Stimulated activated CD8-positive, alpha-beta memory T cell treated with anti-CD3 and anti-CD28 coated beads, Interleukin-7, amount 100 ng/mL, for 48 hours (primary cell): ENCODE data around the gene SDCBP2.
A peak's percentile ranks its signal among the peaks of the same experiment; 100 is the strongest.

ENCODE experiments used
- DNase-seq, 2 donors: peaks; one replicate each; pipeline ENCODE4 v3.0.0-alpha.2; 2020; ENCODE audit warnings: low read depth in 1 of 2; ENCODE audit errors: extremely low read depth in 1 of 2

Gene SDCBP2

DNA sequence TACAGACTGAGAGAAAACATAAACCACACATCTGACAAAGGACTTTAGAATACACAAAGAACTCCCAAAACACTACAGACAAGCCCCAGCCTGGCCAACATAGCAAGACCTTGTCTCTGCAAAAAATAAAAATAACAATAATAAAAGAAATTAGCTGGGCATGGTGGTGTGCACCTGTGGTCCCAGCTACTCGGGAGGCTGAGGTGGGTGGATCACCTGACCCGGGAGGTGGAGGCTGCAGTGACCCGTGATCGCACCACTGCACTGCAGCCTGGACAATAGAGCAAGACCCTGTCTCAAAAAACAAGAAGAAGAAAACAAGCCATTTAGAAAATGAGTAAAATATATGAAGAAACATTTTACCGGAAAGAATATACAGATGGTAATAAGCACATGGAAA is 13.1 kb downstream of the SDCBP2 start:
- no peak for DNase-seq

DNA sequence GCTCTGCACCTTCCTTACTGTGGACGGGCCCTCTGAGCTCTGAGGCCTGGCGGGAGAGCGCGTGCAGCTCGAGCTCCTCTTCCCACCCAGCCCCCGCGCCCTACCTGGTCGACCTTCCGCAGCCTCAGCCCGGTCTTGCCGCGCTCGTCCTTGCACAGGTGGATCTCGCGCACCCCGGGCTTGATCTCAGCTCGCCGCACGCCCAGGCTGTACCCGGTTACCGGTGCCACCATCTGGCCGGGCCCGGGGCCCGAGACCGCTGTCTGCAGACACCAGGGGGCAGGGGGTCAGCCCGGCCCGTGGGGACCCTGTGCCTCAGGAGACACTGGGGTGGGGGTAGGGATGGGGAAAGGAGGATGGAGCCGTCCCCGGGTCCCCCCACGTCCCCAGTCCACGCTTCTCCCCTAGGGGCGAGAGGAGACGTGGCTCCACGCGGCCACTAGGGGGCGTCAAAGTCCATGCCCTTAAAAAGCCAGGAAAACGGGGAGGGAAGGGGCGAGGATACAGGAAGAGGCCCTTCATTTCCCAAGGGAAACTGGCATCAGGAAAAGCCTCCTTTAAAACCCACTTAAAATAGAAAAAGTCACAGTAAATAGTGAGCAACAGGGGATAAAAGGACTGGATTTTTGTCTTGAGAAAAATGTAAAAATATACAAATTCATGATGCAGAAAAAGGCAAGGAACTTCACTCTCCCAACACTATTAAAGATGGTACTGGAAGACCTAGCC is 15.5 kb downstream of the SDCBP2 start:
- DNase-seq: no peak

DNA sequence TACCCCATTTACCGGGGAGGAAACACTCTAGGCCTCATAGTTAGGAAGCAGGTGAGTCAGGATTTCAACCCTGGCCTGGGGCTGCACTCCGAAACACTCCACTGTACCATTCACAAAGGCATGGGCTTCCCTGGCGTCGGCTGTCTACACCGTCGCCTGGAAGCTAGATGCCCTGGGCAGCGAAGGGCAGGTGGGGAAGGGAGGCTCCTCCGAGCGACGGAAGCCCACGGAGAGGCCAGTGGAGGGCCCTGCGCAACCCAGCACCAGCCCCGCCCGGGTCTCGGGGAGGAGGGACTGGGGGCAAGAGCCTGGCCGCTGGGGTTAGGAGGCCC is 16.1 kb downstream of the SDCBP2 start:
- no peak for DNase-seq

DNA sequence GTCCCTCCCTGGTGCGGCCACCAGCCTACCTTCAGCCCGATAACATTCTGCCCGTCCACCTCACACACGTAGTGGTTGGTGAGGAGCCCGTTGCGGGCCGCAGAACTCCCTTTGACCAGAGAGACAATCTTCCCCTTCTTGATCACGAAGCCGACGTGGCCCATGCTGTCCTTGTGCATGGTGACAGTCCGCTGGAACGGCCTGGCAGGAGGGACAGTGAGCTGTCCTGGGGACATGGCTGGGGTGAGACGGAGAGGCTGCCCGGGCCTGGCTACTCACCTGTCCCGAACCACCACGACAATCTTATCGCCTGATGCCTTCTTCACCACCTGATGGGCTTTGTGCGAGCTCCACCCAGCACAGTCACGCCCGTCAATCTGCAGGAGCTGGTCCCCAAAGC is 16.6 kb downstream of the SDCBP2 start:
- DNase-seq: no peak

DNA sequence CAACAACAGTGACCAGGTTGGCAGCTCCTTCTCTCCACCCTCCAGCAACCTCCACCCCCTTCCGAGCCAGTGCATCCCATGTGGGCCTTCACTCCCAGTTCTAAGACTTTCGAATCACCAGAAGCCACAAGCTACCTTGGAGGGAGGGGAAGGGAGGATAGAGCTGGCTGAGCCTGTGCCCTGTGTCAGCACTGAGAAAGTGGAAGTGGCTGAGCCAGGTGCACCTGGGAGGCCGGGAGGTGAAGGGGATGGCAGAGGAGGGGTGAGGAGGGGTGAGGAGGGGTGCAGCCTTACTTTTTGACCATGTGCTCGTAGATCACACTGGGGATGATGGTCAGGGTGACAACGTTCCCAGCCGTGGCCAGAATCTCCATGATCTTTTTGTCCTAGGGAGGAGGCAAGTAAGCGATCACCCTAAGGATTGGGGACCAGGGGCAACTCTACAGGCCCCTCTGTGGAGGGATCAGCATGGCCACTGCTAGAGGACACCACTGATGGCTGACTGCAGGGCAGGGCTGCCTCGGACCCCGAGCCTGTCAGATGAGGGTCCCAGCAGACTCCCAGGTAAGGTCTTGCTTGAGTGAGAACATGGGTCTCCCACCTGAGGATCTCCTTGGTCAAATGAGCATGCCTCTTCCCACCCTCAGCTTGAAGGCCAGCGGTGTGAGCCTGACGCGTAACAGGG is 18.3 kb downstream of the SDCBP2 start:
- DNase-seq: no peak

DNA sequence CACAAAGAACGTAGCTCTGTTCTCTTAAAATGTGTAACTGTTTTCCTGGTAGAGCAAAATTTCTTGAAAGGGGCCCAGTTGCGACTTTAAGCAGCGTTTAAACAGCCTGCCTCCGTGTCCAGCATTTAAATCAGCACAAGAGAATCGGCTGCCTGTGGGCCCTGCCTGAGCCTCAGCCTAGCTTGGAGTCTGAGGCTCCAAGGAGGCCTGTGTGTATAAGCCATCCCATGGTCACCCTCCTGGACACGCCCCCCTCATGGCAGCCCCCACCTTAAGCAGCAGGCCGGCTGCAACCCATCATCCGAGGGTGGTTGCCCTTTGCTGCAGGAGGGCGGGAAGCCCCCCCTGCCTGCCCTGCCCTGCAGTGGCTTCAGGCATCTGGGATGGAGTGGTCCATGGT is 18.9 kb downstream of the SDCBP2 start:
- DNase-seq: no peak

DNA sequence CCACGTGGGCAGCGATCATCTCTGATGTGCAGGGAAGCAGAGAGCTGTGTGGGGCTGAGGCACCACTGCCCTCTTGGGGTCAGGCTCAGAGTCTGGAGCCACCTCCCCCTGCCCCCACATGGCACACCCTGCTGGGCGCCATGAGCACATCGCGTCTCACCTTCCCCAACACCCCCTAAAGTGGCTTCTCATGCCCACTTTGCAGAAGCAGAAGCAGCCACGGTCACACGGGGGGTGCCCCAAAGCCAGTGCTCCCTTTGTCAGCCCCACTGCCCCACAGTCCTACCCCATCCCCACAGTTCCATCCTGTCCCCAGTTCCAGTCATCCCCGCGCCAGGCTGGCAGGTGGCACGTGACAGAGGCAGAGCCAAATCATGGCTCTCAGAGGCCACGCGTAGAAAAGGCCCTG is 19.5 kb downstream of the SDCBP2 start:
- no peak for DNase-seq

DNA sequence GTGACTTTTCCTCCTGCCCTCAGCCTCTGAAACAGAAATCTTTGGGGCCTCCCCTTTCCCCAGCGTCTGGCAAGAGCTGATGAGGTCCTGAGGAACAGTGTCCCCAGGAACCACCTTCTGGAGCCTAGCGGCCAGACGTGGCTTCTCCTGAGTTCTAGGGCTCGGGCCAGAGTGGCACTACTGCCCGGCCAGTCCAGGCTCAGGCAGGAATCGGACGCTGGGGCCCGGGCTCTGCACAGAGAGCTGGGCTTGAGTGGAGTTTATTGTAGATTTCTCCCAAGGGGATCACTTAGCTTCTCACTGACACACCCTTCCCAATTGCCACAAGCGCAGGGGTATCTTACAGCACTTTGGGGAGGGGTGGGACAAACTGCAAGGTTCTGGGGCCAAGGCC is 20.2 kb downstream of the SDCBP2 start:
- no peak for DNase-seq

DNA sequence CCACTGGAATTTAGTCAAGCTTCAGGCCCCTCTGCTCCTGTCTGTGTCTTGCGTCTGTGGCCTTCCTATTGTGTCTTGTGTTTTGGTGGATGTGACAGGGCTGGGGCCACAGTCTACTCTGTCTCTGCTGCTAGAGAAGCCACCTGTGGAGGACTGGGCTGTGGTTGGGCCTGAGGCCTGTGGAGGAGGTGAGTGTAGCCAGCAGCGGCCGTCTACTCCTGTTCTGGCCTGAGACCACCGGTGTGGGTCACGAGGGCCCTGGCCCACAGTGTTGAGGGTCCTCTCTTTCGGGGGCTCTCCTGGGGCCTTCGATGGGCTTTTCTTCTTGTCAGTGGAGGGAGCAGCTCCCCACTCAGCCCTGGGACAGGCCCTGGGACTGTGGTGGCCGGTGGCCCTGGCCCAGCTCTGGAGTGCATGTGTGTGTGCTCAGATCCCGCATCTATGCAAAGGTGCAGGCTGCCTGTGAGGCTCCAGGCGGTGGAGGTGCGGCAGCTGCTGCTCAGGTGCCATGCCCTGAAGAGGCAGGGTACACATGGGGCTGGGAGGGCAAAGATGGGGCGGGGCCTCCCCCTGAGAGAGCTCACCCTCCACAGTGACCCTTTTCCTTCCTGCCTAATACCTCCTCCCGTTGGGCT is 20.8 kb downstream of the SDCBP2 start:
- no peak for DNase-seq

DNA sequence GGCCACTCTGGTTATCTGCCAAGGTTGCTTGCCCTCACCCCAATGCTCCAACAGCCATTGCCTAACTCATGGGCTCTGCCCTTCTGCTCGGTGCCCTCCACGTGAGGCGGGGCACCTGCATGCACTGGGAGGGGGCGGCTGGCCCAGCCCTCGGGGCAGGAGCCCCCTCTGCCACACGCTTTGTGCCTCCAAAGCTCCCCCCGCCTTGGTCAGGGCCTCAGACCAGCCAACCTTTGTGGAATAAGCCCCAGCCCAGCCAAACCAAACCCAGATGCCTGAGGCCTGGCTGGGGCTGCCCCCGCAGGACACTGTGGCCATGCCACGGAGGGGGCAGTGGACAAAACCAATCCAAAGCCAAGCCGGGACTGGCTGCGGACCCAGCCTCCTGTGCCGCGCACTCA is 21.4 kb downstream of the SDCBP2 start:
- DNase-seq: no peak

DNA sequence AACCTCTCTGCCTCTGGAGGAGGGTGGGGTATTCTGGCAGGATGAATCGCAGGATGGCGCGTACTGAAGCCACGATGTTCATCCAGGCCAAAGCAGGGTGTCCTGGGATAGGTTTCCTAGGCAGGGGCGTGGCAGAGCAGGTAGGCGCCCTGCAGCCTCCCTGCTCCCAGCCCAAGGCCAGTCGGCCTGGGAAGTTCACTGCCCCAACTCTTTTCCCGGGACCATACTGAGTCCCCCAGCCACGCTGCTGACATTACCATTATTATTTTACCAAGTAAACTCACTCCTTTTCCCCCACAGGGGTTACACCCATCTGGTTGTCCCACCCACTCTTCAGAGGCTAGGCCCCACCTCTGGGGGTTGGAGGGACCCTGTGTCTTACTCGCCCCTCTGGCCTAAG is 21.8 kb downstream of the SDCBP2 start:
- no peak for DNase-seq

DNA sequence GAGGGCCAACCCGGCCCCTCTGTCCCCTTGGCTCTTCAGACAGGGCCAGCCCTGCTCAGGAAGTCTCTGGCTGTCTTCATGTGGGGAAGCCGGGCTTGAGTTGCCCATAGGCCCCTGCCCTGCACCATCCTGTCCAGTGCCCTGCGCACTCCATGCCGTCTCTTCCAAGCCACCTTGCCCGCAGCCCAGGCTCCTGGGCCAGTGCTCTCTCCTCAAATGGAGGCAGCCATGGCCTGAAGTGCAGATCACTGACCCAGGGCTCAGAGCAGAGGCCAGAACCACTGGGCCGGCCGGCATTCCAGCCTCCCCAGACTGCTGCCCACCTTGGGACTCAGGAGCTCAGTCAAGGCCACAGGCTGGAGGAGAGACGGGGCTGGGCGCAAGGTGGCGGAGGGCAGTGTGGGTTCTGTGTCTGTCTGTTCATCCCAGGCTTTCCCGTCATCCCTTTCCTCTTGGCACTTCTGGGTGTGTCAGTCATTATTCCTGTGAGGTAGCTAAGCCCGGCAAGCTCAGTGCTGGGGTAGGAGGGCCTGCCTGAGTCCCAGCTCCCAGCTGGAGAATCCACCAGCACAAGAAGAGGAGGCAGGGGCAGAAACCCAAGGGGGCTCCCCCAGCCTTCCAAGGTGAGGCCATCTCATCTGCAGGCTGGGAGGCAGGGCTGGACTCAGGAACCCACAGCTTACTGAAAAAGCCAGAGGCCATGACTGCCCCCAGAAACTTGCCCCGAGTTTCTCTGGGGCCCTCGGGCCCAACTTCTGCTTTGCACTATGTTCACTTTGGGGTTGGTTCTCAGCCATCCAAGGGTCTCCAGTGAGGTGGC is 22.4 kb downstream of the SDCBP2 start:
- no peak for DNase-seq

DNA sequence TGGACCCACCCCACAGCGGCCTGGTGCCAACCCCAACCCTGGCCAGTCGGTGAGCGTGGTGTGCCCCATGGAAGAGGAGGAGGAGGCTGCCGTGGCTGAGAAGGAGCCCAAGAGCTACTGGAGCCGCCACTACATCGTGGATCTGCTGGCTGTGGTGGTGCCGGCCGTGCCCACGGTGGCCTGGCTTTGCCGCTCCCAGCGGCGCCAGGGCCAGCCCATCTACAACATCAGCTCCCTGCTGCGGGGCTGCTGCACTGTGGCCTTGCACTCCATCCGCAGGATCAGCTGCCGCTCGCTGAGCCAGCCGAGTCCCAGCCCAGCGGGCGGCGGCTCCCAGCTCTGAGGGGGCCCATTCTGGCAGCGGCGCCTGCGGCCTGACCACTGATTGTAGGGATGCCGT is 23.2 kb downstream of the SDCBP2 start:
- no peak for DNase-seq

DNA sequence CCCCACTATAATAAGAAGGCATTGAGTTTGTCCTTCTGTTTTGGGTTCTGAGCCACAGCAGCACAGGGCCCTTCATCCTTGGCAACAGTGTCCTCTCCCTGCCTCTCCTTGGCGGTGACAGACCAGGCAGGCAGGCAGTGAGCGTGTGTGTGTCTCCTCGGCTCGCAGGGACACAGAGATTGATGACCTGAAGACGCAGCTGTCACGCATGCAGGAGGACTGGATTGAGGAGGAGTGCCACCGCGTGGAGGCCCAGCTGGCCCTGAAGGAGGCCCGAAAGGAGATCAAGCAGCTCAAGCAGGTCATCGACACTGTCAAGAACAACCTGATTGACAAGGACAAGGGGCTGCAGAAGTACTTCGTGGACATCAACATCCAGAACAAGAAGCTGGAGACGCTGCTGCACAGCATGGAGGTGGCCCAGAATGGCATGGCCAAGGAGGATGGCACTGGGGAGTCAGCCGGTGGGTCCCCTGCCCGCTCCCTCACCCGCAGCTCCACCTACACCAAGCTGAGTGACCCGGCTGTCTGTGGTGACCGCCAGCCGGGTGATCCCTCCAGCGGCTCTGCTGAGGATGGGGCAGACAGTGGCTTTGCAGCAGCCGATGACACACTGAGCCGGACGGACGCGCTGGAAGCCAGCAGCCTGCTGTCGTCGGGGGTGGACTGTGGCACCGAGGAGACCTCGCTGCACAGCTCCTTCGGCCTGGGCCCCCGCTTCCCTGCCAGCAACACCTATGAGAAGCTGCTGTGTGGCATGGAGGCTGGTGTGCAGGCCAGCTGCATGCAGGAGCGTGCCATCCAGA is 24.0 kb downstream of the SDCBP2 start:
- no peak for DNase-seq

DNA sequence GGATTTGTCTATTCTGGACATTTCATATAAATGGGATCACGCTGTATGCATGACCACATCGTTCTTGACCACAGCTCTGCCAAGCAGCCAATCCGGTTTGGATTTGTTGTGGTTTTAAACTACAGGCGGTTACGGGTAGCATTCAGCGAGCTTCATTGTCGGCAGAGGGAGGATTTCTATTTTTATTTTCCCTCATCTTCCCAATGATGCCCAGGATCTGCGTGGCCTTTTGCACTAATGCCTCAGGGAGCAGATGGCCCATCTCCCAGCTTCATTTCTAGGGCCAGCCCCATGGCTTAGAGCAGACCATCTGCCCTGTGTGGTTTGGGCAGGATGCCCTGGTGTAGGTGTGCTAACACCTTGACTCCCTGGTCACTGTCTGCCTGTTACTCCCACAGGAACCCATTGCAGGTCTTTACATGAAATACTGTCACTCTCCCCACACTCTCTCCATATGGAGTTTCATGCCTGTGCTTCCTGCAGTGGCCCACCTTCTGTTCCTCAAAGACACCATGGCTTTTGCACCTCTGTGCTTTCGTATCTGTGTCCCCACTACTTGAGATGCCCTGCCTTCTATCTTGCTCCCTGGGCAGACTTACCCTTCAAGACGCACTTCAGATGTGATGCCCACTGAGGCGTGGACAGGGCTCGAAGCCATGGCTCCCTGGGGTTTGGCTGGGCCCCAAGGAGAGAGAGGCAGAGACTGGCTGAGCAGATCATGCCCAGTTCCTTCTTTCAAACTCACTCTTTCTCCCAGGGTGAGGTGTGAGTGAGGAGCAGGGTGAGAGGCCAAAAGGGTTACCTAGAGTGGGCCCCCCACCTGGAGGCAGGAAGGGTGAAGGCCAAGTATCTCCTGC is 26.0 kb downstream of the SDCBP2 start:
- no peak for DNase-seq

DNA sequence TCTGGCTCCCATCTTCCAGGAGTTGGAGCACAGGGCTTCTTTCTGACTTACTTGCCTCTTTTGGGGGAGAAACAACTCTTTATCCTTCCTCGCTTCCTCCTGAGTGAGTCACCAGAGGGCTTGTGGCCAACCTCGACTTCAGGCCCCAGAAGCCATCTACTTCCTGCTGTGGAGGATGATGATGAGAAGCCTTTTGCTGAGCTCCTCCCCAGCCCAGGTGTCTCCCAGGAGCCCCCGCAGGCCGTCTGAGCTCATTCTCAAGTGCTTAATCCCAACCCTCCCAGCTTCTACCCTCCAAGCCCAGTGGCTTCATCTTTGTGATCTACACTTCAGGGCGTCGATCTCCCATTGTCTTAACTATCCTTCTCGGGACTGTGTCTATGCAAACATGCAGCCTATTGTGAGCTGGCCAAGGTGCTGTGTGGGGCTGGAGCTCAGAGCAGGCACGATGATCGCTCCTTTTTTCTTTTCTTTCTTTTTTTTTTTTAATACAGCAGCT is 27.9 kb downstream of the SDCBP2 start:
- peak; percentile 32 to 57 for DNase-seq

DNA sequence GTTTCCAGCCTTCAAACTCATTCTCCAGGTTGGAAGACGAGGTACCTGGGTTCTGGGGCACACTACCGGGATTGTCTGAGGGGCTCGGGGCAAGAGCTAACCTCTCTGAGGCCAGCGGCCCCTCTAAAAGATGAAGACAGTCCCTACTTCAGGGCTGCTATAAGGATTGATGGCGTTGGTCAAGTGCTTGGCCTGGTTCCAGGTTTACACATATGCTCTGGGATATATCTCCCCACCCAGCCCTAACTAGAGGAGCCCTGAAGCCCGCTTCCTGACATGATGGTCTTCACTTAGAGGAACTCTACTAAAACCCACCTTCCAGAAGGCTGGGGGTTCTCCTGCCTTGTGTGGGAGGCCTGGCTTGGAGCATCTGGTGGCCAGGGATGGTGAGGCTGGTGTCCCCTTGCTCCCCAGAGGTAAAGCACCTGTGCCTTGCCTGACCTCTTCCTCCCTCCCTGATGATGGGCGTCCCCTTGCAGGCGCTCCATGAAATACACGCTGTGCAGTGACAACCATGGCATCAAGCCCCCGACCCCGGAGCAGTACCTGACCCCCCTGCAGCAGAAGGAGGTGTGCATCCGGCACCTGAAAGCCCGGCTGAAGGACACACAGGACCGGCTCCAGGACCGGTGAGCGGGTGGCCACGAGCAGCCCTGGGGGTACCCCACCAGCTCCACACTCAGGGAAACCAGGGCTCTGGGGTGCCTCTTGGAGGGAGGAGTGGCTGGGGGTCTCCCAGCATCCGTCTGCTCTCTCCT is 28.7 kb downstream of the SDCBP2 start:
- DNase-seq: no peak

DNA sequence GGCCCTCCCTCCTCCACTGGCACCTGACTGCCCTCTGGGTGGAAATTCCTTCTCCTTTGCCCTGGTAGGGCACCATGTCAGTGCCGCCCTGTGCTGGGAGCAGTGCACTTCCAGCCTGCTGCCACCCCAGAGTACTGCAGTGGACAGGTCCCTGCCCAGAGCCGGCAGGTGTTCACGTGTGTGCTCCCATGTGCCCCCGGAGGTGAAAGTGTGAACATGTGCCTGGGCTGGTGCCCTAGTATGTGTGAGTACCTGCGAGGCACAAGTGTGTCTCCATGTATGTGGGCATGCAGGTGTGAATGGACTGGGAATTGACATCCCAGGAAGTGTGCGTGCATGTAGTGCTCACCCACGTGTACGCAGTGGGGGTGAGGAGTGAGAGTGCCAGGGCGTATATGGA is 29.4 kb downstream of the SDCBP2 start:
- peak in 1 of 2 donors; percentile 25 for DNase-seq
